ENCODE results near the gene ARFGAP1.

The ARFGAP1 gene

GRCh38 chr20:63279931-63280330 is 7.3 kb downstream of the ARFGAP1 start:
- no peak for DNase-seq (ENCODE audit: low read depth)

- no peak for DNase-seq (ENCODE audit: low read depth)
These were observed 7.8 kb downstream of the ARFGAP1 start for GRCh38 chr20:63280371-63280770.

GRCh38 chr20:63280929-63281545 is 8.4 kb downstream of the ARFGAP1 start:
- no peak for DNase-seq (ENCODE audit: low read depth)

- DNase-seq (ENCODE audit: low read depth): no peak
These were observed 9.4 kb downstream of the ARFGAP1 start for GRCh38 chr20:63281742-63282665.

GRCh38 chr20:63282946-63283345 is 10.3 kb downstream of the ARFGAP1 start:
- DNase-seq (ENCODE audit: low read depth): peak; percentile 46

- DNase-seq (ENCODE audit: low read depth): no peak
These were observed 10.9 kb downstream of the ARFGAP1 start for GRCh38 chr20:63283397-63284082.

GRCh38 chr20:63284083-63284440 is 11.4 kb downstream of the ARFGAP1 start:
- DNase-seq (ENCODE audit: low read depth): no peak

- peak; percentile 60 for DNase-seq (ENCODE audit: low read depth)
These were observed 11.9 kb downstream of the ARFGAP1 start for GRCh38 chr20:63284544-63284949.

GRCh38 chr20:63284981-63285524 is 12.4 kb downstream of the ARFGAP1 start:
- DNase-seq (ENCODE audit: low read depth): no peak

- DNase-seq (ENCODE audit: low read depth): no peak
These were observed 13.3 kb downstream of the ARFGAP1 start for GRCh38 chr20:63285636-63286615.

- no peak for DNase-seq (ENCODE audit: low read depth)
These were observed 14.4 kb downstream of the ARFGAP1 start for GRCh38 chr20:63286781-63287696.

GRCh38 chr20:63287697-63288580 is 15.3 kb downstream of the ARFGAP1 start:
- DNase-seq (ENCODE audit: low read depth): no peak

- no peak for DNase-seq (ENCODE audit: low read depth)
These were observed 16.1 kb downstream of the ARFGAP1 start for GRCh38 chr20:63288581-63289251.

GRCh38 chr20:63289311-63290135 is 16.9 kb downstream of the ARFGAP1 start:
- no peak for DNase-seq (ENCODE audit: low read depth)

GRCh38 chr20:63290136-63290676 is 17.6 kb downstream of the ARFGAP1 start:
- no peak for DNase-seq (ENCODE audit: low read depth)

- no peak for DNase-seq (ENCODE audit: low read depth)
These were observed 18.3 kb downstream of the ARFGAP1 start for GRCh38 chr20:63290677-63291472.

GRCh38 chr20:63291811-63292210 is 19.2 kb downstream of the ARFGAP1 start:
- no peak for DNase-seq (ENCODE audit: low read depth)
